RWPE1 (cell line): ENCODE measurements around the gene MTR.

ENCODE experiments used
- CTCF ChIA-PET: fragments of 350-600 bp; sonication (Branson Sonifier 250); formaldehyde crosslinking; extraction: SDS; loops from one replicate; lab custom pipeline; 2021; lab: Yijun Ruan, JAX
- POLR2A ChIA-PET: fragments of 400-600 bp; formaldehyde crosslinking; extraction: SDS; loops from one replicate; lab custom pipeline; 2020; ENCODE audit warnings: antibody characterized with exemption; ENCODE audit not compliant: low non-redundant PET; lab: Yijun Ruan, JAX
- DNase-seq: peaks from one replicate; pipeline ENCODE4 v3.0.0; 2012; ENCODE audit warnings: low spot score
- H3K27ac ChIP-seq: fragments of 450-650 bp; 2 replicates; pipeline ENCODE4 v1.5.1; 2017
- TF ChIP-seq, protein P1 (sequence below): fragments of 450-650 bp; conservative IDR thresholded peaks from 2 replicates; pipeline ENCODE4 v1.5.1; 2017; ENCODE audit warnings: low read depth, mild to moderate bottlenecking

The MTR gene

DNA sequence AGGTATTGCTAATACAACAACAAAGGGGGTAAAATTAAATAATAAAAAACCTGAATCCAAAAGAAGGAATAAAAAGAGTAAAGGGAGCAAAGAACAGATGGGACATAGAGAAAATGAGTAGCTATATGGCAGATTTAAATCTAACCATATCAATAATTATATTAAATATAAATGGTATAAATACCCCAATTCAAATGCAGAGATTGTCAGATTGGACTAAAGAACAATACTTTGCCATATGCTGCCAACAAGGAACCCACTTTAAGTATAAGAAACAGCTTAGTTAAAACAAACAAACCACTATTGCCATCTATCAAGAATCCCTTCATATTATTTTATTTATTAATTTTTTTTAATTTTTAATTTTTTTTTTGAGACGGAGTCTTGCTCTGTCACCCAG lies 122.4 kb downstream of the MTR start:
- CTCF ChIA-PET, result interaction anchor here (0.5 kb wide), 1 partner anchor 51 kb away, joined by 3 read pairs; no protein-coding TSS in a partner anchor
- TF ChIP-seq, protein P1, sequence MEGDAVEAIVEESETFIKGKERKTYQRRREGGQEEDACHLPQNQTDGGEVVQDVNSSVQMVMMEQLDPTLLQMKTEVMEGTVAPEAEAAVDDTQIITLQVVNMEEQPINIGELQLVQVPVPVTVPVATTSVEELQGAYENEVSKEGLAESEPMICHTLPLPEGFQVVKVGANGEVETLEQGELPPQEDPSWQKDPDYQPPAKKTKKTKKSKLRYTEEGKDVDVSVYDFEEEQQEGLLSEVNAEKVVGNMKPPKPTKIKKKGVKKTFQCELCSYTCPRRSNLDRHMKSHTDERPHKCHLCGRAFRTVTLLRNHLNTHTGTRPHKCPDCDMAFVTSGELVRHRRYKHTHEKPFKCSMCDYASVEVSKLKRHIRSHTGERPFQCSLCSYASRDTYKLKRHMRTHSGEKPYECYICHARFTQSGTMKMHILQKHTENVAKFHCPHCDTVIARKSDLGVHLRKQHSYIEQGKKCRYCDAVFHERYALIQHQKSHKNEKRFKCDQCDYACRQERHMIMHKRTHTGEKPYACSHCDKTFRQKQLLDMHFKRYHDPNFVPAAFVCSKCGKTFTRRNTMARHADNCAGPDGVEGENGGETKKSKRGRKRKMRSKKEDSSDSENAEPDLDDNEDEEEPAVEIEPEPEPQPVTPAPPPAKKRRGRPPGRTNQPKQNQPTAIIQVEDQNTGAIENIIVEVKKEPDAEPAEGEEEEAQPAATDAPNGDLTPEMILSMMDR, result no peak
- POLR2A ChIA-PET, result no interaction called here
- DNase-seq, result no peak
- no peak overlapping the region for H3K27ac ChIP-seq

DNA sequence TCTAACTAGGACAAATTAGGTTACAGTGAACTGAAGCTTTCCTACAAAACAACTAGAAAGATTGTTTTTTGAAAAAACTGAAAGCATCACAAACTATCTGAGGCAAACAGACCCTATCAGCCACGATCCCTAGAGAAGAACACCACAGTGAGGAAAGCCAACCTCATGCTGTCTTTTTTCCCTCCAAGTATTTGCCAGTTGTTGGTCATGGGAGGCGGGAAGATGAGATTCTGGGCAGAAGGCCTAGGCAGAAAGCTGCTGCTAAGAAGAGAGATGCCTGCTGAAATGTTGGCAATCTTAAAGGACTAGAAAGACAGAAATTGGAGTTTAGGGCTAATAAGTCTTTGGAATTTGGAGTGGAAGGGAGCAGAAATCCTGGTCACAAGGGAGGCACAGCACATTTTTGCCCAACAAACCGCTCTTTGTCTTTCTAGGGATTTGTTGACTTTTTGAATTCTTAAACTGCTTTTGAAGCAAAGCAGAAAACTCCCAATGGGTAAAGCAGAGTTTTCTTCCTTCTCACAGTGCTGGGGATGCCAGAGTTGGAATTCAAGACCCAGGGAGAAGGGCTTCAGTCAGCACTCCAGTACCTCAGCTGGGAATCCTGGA lies 125.3 kb downstream of the MTR start:
- TF ChIP-seq, protein P1, result no peak
- DNase-seq, result no peak
- POLR2A ChIA-PET, result no interaction called here
- CTCF ChIA-PET, result interaction anchor here (0.6 kb wide), 1 partner anchor 435 kb away, joined by 3 read pairs; no protein-coding TSS in a partner anchor
- no peak overlapping the region for H3K27ac ChIP-seq

DNA sequence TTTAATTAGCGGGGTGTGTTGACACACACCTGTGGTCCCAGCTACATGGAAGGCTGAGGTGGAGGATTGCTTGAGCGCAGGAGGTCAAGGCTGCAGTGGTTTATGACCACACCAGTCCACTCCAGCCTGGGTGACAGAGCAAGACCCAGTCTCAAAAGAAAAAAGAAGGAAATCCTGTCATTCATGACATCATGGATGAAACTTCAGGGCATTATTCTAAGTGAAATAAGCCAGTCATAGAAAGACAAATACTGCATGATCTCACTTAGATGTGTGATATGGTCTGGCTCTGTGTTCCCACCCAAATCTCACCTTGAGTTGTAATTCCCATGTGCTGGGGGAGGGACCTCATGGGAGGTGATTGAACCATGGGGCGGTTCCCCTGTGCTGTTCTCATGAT lies 126.5 kb downstream of the MTR start:
- DNase-seq, result no peak
- ChIA-PET POLR2A (no interaction called here), CTCF (no interaction called here)
- TF ChIP-seq, protein P1, result no peak
- no peak overlapping the region for H3K27ac ChIP-seq

DNA sequence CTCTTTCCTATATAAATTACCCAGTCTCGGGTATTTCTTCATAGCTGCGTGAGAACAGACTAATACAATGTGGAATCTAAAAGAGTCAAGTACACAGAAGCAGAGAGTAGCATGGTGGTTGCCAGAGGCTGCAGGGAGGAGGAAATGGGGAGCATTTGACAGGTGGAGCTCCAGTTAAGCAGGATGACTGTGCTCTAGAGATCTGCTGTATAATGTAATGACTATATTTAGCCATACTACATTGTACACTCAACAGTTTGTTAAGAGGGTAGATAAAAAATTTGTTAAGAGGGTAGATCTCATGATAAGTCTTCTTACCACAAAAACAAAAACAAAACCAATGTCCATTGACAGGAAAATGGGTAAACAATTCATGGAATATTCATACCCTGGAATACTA lies 127.1 kb downstream of the MTR start:
- POLR2A ChIA-PET, result no interaction called here
- CTCF ChIA-PET, result no interaction called here
- TF ChIP-seq, protein P1, result no peak
- no peak overlapping the region for H3K27ac ChIP-seq
- DNase-seq, result no peak

DNA sequence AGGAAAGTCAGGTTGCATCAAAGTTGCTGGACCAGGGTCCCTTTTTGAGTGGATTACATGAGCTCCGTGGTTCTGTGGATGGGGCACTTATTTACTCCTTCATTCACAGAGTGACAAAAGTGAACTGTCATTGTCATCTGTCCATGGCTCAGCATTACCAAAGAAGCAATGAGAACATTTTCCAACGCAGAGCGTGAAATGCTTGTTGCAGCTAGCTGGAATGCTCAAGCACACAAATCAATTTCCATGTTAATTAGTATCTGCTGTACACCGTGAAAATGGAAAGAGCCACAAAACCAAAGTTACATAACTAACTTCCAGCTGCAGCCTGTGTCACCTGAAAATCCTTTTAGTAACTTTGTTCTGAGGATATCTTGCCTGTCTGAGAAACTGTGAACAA lies 130.3 kb downstream of the MTR start:
- H3K27ac ChIP-seq, result no peak overlapping the region
- TF ChIP-seq, protein P1, result no peak
- ChIA-PET CTCF (interaction anchor here (0.7 kb wide), 1 partner anchor 252 kb away, joined by 3 read pairs; no protein-coding TSS in a partner anchor), POLR2A (no interaction called here)
- DNase-seq, result no peak

DNA sequence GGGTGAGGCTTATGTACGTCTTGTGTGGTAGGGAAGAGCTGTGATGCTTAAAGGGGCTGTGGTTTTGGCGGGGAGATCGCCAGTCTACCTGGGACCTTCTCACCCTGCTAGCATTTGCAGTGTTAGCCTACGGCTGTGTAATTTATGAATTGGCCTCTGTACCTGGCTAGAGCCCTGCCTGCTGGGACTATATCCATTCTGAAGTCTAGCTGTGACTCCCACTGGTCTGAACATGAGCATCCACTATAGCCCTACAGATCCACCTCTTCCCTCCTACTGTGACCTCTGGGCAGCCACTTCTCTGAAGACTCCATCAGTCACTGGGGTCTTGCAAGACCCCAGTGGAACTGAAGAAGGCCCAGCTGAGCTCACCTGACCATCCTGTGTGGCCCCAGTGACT lies 135.4 kb downstream of the MTR start:
- DNase-seq, result no peak
- ChIA-PET POLR2A (no interaction called here), CTCF (no interaction called here)
- no peak overlapping the region for H3K27ac ChIP-seq
- TF ChIP-seq, protein P1, result no peak
